Nephron (organoid): Measurements from ENCODE around the gene KDM4B.

ENCODE experiments used
- H3K27ac Mint-ChIP-seq, 3 experiments: 2 replicates each; pipeline ENCODE4 v1.8.0; 2020; ENCODE audit warnings: mixed read lengths in 3 of 3, mild to moderate bottlenecking in 2 of 3, moderate library complexity in 1 of 3
- H3K27me3 Mint-ChIP-seq: 2 replicates; pipeline ENCODE4 v1.8.0; 2021; ENCODE audit warnings: low read depth, mild to moderate bottlenecking, moderate library complexity, mixed read lengths
- H3K36me3 Mint-ChIP-seq: 2 replicates; pipeline ENCODE4 v1.8.0; 2020; ENCODE audit warnings: low read depth, mixed read lengths
- H3K4me1 Mint-ChIP-seq: 2 replicates; pipeline ENCODE4 v1.8.0; 2020; ENCODE audit warnings: mixed read lengths
- H3K4me3 Mint-ChIP-seq, 3 experiments: 2 replicates each; pipeline ENCODE4 v1.8.0; 2020; ENCODE audit warnings: mild to moderate bottlenecking in 3 of 3, mixed read lengths in 3 of 3, moderate library complexity in 2 of 3
- H3K9me3 Mint-ChIP-seq: 2 replicates; pipeline ENCODE4 v1.8.0; 2020; ENCODE audit warnings: mixed read lengths
- CTCF ChIP-seq, 3 experiments: fragments of 200-600 bp; sonication (generic); IDR thresholded peaks; one replicate each; pipeline ENCODE4 v1.5.0; 2021; ENCODE audit warnings: antibody characterized with exemption in 3 of 3; ENCODE audit not compliant: unreplicated experiment in 3 of 3

KDM4B gene

DNA sequence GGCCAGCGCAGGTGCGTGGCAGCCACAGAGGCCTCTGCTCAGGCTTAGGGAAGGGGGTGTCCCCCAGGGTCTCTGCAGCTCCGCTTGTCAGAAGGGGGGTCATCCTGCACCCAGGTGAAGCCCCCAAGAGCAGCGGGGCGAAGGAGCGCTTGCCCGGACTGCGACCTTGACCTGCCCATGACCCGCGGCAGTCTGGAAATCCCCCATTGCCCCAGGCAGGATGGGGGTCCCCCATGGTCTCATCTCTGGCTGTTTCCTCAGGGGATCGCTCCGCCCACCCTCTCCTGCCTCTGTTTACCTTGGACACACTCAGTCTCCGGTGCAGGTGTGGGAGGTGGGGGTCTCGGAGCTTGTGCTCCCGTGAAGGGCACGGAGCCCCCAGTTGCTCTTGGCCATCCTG lies 82.7 kb downstream of the KDM4B start:
- Mint-ChIP-seq H3K4me3 (no peak overlapping the region), H3K9me3 (no peaks in the 10 kb centered on the region), H3K27me3 (no peaks in the 10 kb centered on the region), H3K27ac (no peak overlapping the region), H3K36me3 (peaks cover 14% of the 10 kb centered on the region), H3K4me1 (peaks cover 13% of the 10 kb centered on the region)
- TF ChIP-seq CTCF (IDR thresholded peaks at IDR 0.05; ENCODE audit: unreplicated experiment in 3 of 3) = no peak

DNA sequence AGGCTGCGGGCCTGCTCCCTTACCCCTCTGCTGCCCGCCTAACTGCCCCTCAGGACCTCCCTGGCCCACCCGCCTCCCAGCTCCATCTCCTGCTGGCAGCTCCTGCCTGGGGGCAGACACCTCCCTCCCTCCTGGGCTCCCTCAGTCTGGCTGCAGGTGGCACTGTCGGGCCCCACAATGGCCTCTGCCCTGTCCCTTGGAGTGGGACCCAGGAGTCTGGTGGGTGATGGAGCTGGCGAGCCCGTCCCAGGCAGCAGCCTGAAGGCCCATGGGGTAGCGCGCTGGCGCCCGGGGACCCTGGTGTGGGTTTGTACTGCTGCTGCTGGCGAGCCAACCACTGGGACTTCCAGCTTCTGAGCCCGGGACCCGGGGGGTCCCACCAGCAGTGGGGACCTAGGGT lies 83.6 kb downstream of the KDM4B start:
- no peak overlapping the region for H3K27ac Mint-ChIP-seq
- H3K27me3 Mint-ChIP-seq = no peaks in the 10 kb centered on the region
- no peak overlapping the region for H3K4me3 Mint-ChIP-seq
- no peaks in the 10 kb centered on the region for H3K9me3 Mint-ChIP-seq
- TF ChIP-seq CTCF (IDR thresholded peaks at IDR 0.05; ENCODE audit: unreplicated experiment in 3 of 3) = no peak
- H3K36me3 Mint-ChIP-seq = peaks cover 18% of the 10 kb centered on the region
- peaks cover 13% of the 10 kb centered on the region for H3K4me1 Mint-ChIP-seq

GRCh38 chr19:5052945-5053485 lies 84.1 kb downstream of the KDM4B start:
- H3K9me3 Mint-ChIP-seq = no peaks in the 10 kb centered on the region
- H3K36me3 Mint-ChIP-seq = peaks cover 21% of the 10 kb centered on the region
- TF ChIP-seq CTCF (IDR thresholded peaks at IDR 0.05; ENCODE audit: unreplicated experiment in 3 of 3) = no peak
- H3K27ac Mint-ChIP-seq = no peak overlapping the region
- no peak overlapping the region for H3K4me3 Mint-ChIP-seq
- peaks cover 13% of the 10 kb centered on the region for H3K4me1 Mint-ChIP-seq
- H3K27me3 Mint-ChIP-seq = no peaks in the 10 kb centered on the region

- no peak overlapping the region for H3K27ac Mint-ChIP-seq
- H3K9me3 Mint-ChIP-seq = no peaks in the 10 kb centered on the region
- TF ChIP-seq CTCF (IDR thresholded peaks at IDR 0.05; ENCODE audit: unreplicated experiment in 3 of 3) = no peak
- peaks cover 21% of the 10 kb centered on the region for H3K36me3 Mint-ChIP-seq
- H3K4me3 Mint-ChIP-seq = no peak overlapping the region
- peaks cover 7% of the 10 kb centered on the region for H3K4me1 Mint-ChIP-seq
- no peaks in the 10 kb centered on the region for H3K27me3 Mint-ChIP-seq
Measured at GRCh38 chr19:5053661-5054060, 84.7 kb downstream of the KDM4B start.

DNA sequence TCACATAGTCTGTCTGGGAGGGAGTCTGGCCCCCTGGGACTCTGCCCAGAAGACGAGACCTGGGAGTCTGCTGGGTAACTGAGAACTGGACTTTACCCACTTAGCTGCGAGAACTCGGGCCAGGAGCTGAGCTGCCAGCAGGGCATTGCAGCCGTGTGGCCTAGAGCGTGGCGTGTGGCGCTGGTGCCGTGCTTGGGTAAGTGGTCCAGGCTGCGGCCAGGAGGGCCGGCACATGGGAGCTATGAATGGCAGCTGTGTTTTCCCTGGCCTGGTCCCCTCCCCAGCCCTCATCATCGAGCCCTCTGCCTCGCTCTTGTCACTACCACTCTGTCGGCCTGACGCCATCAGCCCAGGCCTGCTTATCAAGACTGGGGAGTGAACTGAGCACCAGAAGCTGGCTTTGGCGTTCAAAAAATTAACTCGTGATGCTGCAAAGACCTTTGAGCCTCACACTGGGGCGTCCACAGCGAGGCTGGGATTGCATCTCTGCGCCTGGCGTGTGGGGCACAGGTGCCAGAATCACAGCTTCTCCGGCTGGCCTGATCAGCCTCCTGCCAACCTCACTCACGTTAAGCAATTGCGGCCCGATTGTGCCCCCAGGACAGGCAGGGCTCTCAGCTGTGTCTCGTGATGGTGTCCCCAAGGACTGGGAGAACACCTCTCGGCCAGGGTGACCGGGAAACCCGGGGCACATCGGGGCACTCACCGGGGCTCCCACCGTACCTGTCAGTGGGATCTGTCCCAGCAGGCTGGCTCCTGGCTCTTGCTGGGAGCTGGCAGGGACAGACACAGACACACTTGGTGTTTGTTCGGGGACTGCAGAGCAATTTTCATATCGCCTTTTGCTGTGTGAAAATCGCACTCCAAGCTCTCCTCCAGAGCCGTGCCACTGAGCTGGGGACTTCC lies 85.9 kb downstream of the KDM4B start:
- TF ChIP-seq CTCF (IDR thresholded peaks at IDR 0.05; ENCODE audit: unreplicated experiment in 3 of 3) = no peak
- Mint-ChIP-seq H3K27me3 (no peaks in the 10 kb centered on the region), H3K9me3 (no peaks in the 10 kb centered on the region), H3K4me1 (peaks cover 5% of the 10 kb centered on the region), H3K27ac (no peak overlapping the region), H3K36me3 (peaks cover 20% of the 10 kb centered on the region), H3K4me3 (no peak overlapping the region)

DNA sequence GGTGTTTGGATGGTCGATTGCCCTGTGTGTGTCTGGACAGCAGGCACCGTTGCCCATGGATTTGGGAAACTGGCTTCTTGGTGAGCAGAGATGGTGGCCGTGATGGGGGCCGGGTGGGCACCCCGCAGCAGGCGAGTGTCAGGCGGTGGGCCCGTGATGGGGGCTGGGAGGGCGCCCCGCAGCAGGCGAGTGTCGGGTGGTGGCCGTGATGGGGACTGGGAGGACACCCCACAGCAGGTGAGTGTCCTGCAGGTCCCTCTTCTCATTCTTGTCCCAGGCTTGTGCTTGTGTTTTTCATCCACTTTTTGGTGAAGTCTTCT lies 86.5 kb downstream of the KDM4B start:
- Mint-ChIP-seq H3K4me3 (no peak overlapping the region), H3K9me3 (no peaks in the 10 kb centered on the region), H3K27ac (no peak overlapping the region), H3K4me1 (no peaks in the 10 kb centered on the region), H3K36me3 (peaks cover 16% of the 10 kb centered on the region), H3K27me3 (no peaks in the 10 kb centered on the region)
- TF ChIP-seq CTCF (IDR thresholded peaks at IDR 0.05; ENCODE audit: unreplicated experiment in 3 of 3) = no peak
